Measurements from ENCODE around the gene FRAT2.

Gene FRAT2

DNA sequence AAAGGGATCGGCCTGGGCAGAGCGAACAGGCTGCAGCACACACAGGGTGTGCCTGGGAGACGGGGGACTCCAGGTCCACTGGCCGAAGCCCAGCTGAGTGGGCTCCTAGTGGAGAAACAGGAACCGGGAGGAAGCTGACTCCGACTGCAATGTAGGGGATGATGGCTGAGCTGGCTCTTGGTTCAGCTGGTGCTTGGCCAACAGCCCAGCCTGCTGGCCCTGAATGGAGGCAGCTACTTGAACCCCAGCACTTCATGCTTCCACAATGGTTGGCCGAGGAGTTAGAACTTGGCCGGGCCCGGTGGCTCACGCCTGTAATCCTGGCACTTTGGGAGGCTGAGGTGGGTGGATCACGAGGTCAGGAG, 27.0 kb upstream of the FRAT2 start:
- TF ChIP-seq, protein P1, sequence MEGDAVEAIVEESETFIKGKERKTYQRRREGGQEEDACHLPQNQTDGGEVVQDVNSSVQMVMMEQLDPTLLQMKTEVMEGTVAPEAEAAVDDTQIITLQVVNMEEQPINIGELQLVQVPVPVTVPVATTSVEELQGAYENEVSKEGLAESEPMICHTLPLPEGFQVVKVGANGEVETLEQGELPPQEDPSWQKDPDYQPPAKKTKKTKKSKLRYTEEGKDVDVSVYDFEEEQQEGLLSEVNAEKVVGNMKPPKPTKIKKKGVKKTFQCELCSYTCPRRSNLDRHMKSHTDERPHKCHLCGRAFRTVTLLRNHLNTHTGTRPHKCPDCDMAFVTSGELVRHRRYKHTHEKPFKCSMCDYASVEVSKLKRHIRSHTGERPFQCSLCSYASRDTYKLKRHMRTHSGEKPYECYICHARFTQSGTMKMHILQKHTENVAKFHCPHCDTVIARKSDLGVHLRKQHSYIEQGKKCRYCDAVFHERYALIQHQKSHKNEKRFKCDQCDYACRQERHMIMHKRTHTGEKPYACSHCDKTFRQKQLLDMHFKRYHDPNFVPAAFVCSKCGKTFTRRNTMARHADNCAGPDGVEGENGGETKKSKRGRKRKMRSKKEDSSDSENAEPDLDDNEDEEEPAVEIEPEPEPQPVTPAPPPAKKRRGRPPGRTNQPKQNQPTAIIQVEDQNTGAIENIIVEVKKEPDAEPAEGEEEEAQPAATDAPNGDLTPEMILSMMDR (conservative IDR thresholded peaks at IDR 0.05; ENCODE audit: low read length) = no peak
- TF ChIP-seq EZH2phosphoT487 (IDR thresholded peaks at IDR 0.05; ENCODE audit: borderline replicate concordance) = no peak
- Histone ChIP-seq H3K36me3 (ENCODE audit: insufficient read depth, low read length) (no peaks in the 10 kb centered on the region; the same call in 1 of the 2 replicates), H3F3A (ENCODE audit: low read depth) (no peaks in the 10 kb centered on the region), H3K4me1 (ENCODE audit: insufficient read depth, low read length, poor library complexity, severe bottlenecking) (peaks cover 9% of the 10 kb centered on the region), H3K9ac (ENCODE audit: low read depth, low read length, poor library complexity, severe bottlenecking) (no peak overlapping the region), H3K4me2 (ENCODE audit: low read depth, low read length, poor library complexity, severe bottlenecking) (no peak overlapping the region), H3K9me3 (ENCODE audit: insufficient read depth, low read depth, low read length) (no peaks in the 10 kb centered on the region), H3K79me2 (ENCODE audit: insufficient read depth, low read length) (no peaks in the 10 kb centered on the region), H3K4me3 (ENCODE audit: low read length, poor library complexity, severe bottlenecking) (no peak overlapping the region), H4K20me1 (ENCODE audit: insufficient read depth, low read length, poor library complexity, severe bottlenecking) (no peaks in the 10 kb centered on the region), H2AFZ (ENCODE audit: low read length) (no peak overlapping the region), H3K9me2 (replicated peaks; ENCODE audit: low read depth, low read length) (no peaks in the 10 kb centered on the region), H3K27me3 (ENCODE audit: insufficient read depth, low read length, poor library complexity, severe bottlenecking) (no peaks in the 10 kb centered on the region)

DNA sequence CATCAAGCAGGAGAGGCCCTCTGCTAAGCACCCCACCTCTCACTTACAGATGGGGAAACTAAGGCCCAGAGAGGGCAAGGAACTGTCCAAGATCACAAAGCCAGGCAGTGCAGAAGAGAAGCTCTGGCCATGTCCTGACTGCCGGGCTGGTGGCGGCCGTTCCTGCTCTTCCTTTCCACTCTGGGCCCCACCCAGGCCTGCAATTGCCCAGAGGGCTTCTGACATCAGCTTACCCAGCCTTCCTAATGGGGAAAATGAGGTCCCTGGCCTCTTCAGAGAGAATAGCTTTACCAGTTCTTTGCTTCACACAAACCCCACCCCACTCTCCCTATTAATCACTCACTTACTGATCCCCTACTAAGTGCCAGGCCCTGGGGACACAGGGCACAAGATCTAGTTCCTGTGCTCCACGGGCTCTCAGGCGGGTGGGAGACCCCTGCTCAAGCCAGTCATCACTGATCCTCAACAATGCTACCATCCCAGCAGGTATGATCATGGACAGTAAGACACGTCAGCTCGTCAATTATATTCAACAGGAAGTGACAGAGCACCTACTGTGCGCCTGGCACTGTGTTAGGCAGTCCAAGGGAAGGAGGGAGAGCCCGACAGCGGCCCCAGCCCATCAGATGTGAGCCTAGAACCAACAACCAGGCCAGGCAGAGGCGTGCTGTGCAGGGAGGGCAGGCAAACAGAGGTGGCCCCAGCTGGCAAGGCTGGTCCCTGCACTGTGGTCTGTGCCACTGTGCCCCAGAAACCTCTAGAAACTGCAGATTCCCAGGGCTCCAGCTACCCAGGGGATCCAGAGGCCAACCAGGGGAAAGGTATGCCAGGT, 26.4 kb upstream of the FRAT2 start:
- Histone ChIP-seq H2AFZ (ENCODE audit: low read length) (no peak overlapping the region), H3K27me3 (ENCODE audit: insufficient read depth, low read length, poor library complexity, severe bottlenecking) (no peaks in the 10 kb centered on the region), H3K9me3 (ENCODE audit: insufficient read depth, low read depth, low read length) (no peaks in the 10 kb centered on the region), H3F3A (ENCODE audit: low read depth) (no peaks in the 10 kb centered on the region), H3K9me2 (replicated peaks; ENCODE audit: low read depth, low read length) (no peaks in the 10 kb centered on the region), H3K36me3 (ENCODE audit: insufficient read depth, low read length) (no peaks in the 10 kb centered on the region; the same call in 1 of the 2 replicates), H3K9ac (ENCODE audit: low read depth, low read length, poor library complexity, severe bottlenecking) (no peak overlapping the region), H3K79me2 (ENCODE audit: insufficient read depth, low read length) (no peaks in the 10 kb centered on the region), H4K20me1 (ENCODE audit: insufficient read depth, low read length, poor library complexity, severe bottlenecking) (no peaks in the 10 kb centered on the region), H3K4me2 (ENCODE audit: low read depth, low read length, poor library complexity, severe bottlenecking) (no peak overlapping the region), H3K4me3 (ENCODE audit: low read length, poor library complexity, severe bottlenecking) (no peak overlapping the region), H3K4me1 (ENCODE audit: insufficient read depth, low read length, poor library complexity, severe bottlenecking) (peaks cover 15% of the 10 kb centered on the region)
- TF ChIP-seq, protein P1 (conservative IDR thresholded peaks at IDR 0.05; ENCODE audit: low read length) = no peak
- no peak for TF ChIP-seq EZH2phosphoT487 (IDR thresholded peaks at IDR 0.05; ENCODE audit: borderline replicate concordance)

DNA sequence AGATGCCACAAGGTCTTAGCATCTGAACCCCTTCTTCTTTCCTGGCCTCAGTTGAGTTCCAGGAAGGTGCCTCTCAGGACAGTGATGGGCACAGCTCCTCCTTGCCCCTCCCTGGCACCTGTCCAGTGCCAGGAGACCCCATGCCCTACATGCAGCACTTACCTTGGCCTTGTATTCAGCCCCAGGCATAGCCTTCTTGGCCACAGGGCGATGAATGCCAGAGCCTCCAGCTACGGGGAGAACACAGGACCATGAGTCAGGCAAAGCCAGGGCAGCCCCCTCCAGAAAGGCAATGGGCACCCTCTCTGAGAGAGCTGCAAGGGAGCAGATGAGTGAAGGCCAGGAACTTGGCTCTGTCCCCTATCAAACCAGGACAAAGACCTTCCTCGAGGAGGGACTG, 24.3 kb upstream of the FRAT2 start:
- no peak overlapping the region for H3K4me2 ChIP-seq (ENCODE audit: low read depth, low read length, poor library complexity, severe bottlenecking)
- H3K36me3 ChIP-seq (ENCODE audit: insufficient read depth, low read length) = no peaks in the 10 kb centered on the region

More for the DNA sequence above, 24.3 kb upstream of the FRAT2 start:
- Histone ChIP-seq H3K9me2 (replicated peaks; ENCODE audit: low read depth, low read length) (no peaks in the 10 kb centered on the region), H3K4me3 (ENCODE audit: low read length, poor library complexity, severe bottlenecking) (no peak overlapping the region), H3K9ac (ENCODE audit: low read depth, low read length, poor library complexity, severe bottlenecking) (no peak overlapping the region), H3K27me3 (ENCODE audit: insufficient read depth, low read length, poor library complexity, severe bottlenecking) (no peaks in the 10 kb centered on the region), H3F3A (ENCODE audit: low read depth) (no peaks in the 10 kb centered on the region), H4K20me1 (ENCODE audit: insufficient read depth, low read length, poor library complexity, severe bottlenecking) (no peaks in the 10 kb centered on the region), H3K9me3 (ENCODE audit: insufficient read depth, low read depth, low read length) (no peaks in the 10 kb centered on the region), H2AFZ (ENCODE audit: low read length) (no peak overlapping the region), H3K79me2 (ENCODE audit: insufficient read depth, low read length) (no peaks in the 10 kb centered on the region), H3K4me1 (ENCODE audit: insufficient read depth, low read length, poor library complexity, severe bottlenecking) (peaks cover 21% of the 10 kb centered on the region)
- TF ChIP-seq, protein P1 (conservative IDR thresholded peaks at IDR 0.05; ENCODE audit: low read length) = no peak
- no peak for TF ChIP-seq EZH2phosphoT487 (IDR thresholded peaks at IDR 0.05; ENCODE audit: borderline replicate concordance)
